Stimulated activated CD4-positive, alpha-beta T cell treated with anti-CD3 and anti-CD28 coated beads, Interleukin-1b, Interleukin-23, amount 100 ng/mL, for 1 hour (primary cell): ENCODE measurements around the gene NIPSNAP3A.

ENCODE experiments used
- DNase-seq, 2 donors: peaks; one replicate each; pipeline ENCODE4 v3.0.0-alpha.2; 2020; ENCODE audit warnings: low read depth in 2 of 2

The NIPSNAP3A gene

GRCh38 chr9:104808035-104808614, 60.6 kb downstream of the NIPSNAP3A start:
- no peak for DNase-seq
